ENCODE measurements around the gene BTBD2. TPM values are rescaled to one million over a fixed set of nuclear protein-coding genes. Genes with fewer than 3 reads are reported as not detected.
A peak's percentile ranks its signal among the peaks of the same experiment; 100 is the strongest.

BTBD2 gene
- total and polyA plus RNA-seq, 7 donors, result 30.1 to 68.4 (median 56.3) TPM

DNA sequence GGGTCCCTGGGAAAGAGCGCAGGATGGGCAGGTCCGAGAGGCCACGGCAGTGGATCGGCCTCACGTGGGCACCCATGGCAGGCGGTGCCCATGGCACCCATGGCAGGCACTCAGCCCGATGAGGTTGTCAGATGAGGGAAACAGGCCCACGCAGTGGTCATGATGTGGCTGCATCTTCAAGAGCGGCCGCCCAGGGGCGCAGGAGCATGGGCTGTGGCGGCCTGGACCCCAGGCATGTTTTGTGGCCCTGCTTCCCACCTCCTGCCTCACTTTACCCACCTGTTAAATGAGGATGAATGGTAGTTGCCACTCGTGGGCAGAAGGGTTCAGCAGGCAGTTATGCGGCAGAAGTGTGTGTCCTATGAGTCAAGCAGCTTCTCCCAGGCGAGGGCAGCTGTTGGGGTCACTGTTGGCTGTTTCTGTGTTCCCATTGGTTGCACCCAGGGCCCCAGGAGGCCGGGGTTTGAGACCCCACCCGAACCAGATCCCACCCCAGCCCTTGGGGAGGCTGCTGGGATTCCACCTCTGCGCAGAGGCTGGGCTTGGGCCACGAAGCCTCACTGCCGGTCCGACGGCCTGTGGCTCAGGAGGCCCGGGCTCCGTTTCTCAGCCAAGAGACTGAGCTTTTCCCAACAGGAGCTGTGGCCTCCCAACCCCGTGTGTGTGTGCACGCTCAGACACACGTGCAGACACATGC is 44.6 kb downstream of the BTBD2 start:
- no peak overlapping the region for H3K4me3 ChIP-seq
- ATAC-seq (no peak), DNase-seq (peak in 1 of 2 donors; percentile 42)
- H3K9me3 ChIP-seq, result no peaks in the 10 kb centered on the region
- peaks cover 0 to 12% of the 10 kb centered on the region in 2 donors for H3K36me3 ChIP-seq (ENCODE audit: insufficient read depth in 1 of 2, low read depth in 1 of 2)
- no peak overlapping the region for H3K27ac ChIP-seq
- H3K27me3 ChIP-seq (ENCODE audit: insufficient read depth in 3 of 3, low read length in 2 of 3), result no peaks in the 10 kb centered on the region
- H3K4me1 ChIP-seq, result no peaks in the 10 kb centered on the region
- intact Hi-C loops (cut with DNase I), result loop anchor here in 1 of 2 donors (5.0 kb wide), 1 partner anchor 36 kb away; no protein-coding TSS in a partner anchor
- 90 to 92% (median 91%) methylated on average over 27 of the region's 27 CpGs for WGBS, 3 donors
- TF ChIP-seq, protein P1, sequence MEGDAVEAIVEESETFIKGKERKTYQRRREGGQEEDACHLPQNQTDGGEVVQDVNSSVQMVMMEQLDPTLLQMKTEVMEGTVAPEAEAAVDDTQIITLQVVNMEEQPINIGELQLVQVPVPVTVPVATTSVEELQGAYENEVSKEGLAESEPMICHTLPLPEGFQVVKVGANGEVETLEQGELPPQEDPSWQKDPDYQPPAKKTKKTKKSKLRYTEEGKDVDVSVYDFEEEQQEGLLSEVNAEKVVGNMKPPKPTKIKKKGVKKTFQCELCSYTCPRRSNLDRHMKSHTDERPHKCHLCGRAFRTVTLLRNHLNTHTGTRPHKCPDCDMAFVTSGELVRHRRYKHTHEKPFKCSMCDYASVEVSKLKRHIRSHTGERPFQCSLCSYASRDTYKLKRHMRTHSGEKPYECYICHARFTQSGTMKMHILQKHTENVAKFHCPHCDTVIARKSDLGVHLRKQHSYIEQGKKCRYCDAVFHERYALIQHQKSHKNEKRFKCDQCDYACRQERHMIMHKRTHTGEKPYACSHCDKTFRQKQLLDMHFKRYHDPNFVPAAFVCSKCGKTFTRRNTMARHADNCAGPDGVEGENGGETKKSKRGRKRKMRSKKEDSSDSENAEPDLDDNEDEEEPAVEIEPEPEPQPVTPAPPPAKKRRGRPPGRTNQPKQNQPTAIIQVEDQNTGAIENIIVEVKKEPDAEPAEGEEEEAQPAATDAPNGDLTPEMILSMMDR (IDR thresholded peaks at IDR 0.05), result no peak

DNA sequence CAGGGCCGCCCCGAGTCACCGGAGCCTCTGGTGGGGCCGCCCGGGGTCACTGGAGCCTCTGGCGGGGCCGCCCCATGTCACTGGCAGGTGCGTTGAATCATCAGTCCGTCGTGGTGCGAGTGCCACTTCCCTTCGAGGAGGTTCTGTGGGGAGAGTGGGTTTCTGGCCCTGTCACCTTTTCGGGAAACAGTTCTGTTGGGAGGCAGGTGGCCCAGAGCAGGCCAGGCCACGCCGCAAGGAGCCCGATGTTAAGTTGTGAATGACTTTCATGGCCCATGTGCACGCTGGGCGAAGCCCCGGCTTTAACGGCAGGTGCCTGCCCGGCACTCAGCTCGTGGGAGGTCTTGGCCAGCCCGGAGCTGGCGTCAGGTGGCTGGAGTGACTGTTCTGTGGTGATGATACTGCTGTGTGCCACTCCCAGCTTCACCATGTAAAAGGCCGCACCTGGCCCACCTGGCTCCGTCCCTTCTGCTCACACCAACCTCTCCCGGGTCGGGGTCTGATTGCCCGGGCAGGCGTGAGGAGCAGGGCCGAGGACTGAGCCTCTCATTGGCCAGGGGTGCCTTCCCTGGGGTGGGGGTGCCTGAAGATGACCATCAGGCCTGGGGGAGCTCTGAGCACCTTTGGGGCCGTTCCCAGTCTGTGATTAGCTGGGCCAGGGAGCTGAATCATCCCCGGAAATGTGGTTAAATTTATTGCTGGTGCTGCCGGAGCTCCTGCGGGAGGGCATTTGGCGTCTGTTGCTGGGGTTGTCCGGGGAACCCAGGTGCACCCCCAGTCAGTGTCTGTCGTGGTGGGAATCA is 45.3 kb downstream of the BTBD2 start:
- Histone ChIP-seq H3K27ac (no peak overlapping the region), H3K27me3 (ENCODE audit: insufficient read depth in 3 of 3, low read length in 2 of 3) (no peaks in the 10 kb centered on the region), H3K4me3 (no peak overlapping the region), H3K9me3 (no peaks in the 10 kb centered on the region), H3K4me1 (no peaks in the 10 kb centered on the region), H3K36me3 (ENCODE audit: insufficient read depth in 1 of 2, low read depth in 1 of 2) (peaks cover 0 to 12% of the 10 kb centered on the region in 2 donors)
- ATAC-seq (peak in 2 of 4 donors; percentile 14 to 27), DNase-seq (peak in 1 of 2 donors; percentile 44)
- TF ChIP-seq, protein P1 (IDR thresholded peaks at IDR 0.05), result no peak
- intact Hi-C loops (cut with DNase I), result loop anchor here in 1 of 2 donors (5.0 kb wide), 1 partner anchor 37 kb away; no protein-coding TSS in a partner anchor
- WGBS, 3 donors, result 80 to 89% (median 87%) methylated on average over 37 to 38 of the region's 38 CpGs

DNA sequence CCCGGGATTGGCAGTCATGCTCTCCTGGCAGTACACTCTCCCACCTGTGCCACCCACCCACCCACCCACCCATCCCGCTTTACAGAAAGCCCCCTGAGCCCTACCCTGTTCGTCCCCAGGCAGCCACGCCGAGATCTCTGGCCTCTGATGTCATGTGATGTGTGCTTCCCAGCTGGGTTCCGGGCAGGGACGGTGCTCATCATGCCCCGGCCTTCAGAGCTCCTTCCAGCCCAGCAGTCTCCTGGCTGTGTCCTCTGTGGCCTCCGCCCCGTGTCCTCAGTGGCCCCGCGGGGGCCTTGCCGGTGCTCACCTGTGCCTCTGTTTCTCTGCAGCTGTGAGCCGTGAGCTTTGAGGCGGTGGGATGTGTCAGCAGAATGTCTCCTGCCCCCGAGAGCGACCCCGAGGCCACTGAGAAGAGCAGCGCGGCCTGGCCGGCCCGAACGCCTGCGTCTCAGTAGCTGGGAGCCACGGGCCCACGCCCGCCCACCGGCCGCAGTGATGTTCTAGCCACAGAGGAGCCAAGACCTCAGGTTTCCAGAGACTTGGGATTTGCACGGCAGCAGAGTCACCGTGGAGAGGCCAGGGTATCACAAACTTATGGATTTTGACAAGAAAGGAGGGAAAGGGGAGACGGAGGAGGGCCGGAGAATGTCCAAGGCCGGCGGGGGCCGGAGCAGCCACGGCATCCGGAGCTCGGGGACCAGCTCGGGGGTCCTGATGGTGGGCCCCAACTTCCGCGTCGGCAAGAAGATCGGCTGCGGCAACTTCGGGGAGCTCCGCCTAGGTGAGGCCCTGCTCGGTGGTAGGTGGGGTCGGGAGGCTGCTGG is 46.1 kb downstream of the BTBD2 start:
- TF ChIP-seq, protein P1 (IDR thresholded peaks at IDR 0.05), result no peak
- H3K36me3 ChIP-seq (ENCODE audit: insufficient read depth in 1 of 2, low read depth in 1 of 2), result peaks cover 0 to 12% of the 10 kb centered on the region in 2 donors
- H3K4me1 ChIP-seq, result no peaks in the 10 kb centered on the region
- H3K9me3 ChIP-seq, result no peaks in the 10 kb centered on the region
- no peak overlapping the region for H3K27ac ChIP-seq
- DNase-seq, result no peak
- H3K27me3 ChIP-seq (ENCODE audit: insufficient read depth in 3 of 3, low read length in 2 of 3), result no peaks in the 10 kb centered on the region
- no peak overlapping the region for H3K4me3 ChIP-seq
- intact Hi-C loops (cut with DNase I), result loop anchor here in 1 of 2 donors (5.0 kb wide), 1 partner anchor 38 kb away; no protein-coding TSS in a partner anchor
- peak in 1 of 4 donors; percentile 29 for ATAC-seq
- 91 to 94% (median 94%) methylated on average over 48 to 49 of the region's 49 CpGs for WGBS, 3 donors

DNA sequence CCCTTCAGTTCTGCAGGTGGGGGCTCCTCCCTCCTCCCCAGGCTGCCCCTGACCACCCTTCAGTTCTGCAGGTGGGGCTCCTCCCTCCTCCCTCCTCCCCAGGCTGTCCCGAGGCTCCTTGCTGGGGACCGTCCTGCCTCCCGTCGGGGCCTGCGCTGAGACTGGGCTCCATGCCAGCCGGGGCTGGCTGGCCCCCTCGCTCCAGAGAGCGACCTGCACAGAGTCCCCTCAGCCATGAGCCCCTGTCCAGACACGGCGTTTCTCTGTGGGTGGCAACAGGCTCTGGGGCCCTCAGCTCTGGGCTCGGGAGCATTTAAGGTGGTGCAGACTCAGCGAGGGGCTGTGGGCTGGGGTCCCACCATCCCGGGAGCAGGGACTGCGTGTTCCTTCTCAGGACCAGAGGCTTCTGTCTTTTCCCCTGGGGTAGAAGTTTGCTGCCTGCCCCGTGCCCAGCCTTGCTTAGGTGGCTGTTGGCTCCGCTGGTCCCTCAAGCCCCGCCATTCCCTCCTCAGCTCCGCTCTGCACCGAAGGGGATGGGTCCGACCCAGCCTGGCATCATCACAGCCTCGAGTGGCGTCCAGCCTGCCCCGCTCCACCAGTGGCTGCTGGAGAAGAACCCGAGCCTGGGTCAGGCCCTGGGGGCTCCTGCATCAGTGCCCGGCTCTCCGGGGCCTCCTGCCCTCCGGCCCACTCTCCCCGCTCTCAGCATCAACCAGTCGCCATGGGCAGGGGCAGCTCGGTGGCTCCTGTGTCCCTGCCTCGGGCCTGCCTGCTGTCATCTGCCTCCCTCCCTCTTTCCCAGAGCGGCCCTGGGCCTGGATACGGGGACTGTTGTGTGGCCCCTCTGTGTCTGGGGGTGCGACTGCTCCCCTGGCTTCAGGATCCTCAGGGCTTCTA is 47.0 kb downstream of the BTBD2 start:
- H3K27ac ChIP-seq, result no peak overlapping the region
- ATAC-seq (peak in 1 of 4 donors; percentile 7), DNase-seq (no peak)
- no peaks in the 10 kb centered on the region for H3K9me3 ChIP-seq
- no peaks in the 10 kb centered on the region for H3K27me3 ChIP-seq (ENCODE audit: insufficient read depth in 3 of 3, low read length in 2 of 3)
- TF ChIP-seq, protein P1 (IDR thresholded peaks at IDR 0.05), result no peak
- no peaks in the 10 kb centered on the region for H3K4me1 ChIP-seq
- H3K4me3 ChIP-seq, result no peak overlapping the region
- 76 to 81% (median 78%) methylated on average over 30 to 34 of the region's 34 CpGs for WGBS, 3 donors
- intact Hi-C loops (cut with DNase I), result no loop called here
- H3K36me3 ChIP-seq (ENCODE audit: insufficient read depth in 1 of 2, low read depth in 1 of 2), result peaks cover 0 to 12% of the 10 kb centered on the region in 2 donors

All from psoas muscle (tissue), 8 donors.